HL-60/S4 treated with phorbol 12-myristate 13-acetate at 8.2 ng/mL for 4 days and 3 days (cell line): ENCODE data around the gene ZNF620.
"Not testable (repeated sequence)": the region's sequence is repeated elsewhere in the genome, so short reads cannot be mapped to it uniquely, and the experiment has no call there.

ENCODE experiments used
- in situ Hi-C: fragments of 300-500 bp; cut with MboI; formaldehyde crosslinking; loops from 2 replicates; pipeline ENCODE4 v1.15.0; 2022; ENCODE audit warnings: low sequenced_read_pairs

The ZNF620 gene

DNA sequence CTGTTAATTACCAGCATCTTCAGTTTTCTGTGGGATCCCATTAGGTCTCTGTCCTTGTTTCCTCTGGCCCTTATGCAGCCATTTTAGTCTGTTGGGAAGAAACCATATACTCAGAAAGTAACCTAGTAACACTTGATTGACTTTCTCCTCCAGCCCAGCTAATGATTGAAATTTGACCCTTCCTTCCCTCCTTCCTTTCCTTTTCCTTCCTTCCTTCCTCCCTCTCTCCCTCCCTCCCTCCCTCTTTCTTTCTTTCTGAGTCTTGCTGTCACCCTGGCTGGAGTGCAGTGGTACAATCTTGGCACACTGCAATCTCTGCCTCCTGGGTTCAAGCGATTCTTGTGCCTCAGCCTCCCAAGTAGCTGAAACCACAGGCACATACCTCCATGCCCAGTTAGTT lies 5.9 kb upstream of the ZNF620 start:
- in situ Hi-C loops: no loop called here

DNA sequence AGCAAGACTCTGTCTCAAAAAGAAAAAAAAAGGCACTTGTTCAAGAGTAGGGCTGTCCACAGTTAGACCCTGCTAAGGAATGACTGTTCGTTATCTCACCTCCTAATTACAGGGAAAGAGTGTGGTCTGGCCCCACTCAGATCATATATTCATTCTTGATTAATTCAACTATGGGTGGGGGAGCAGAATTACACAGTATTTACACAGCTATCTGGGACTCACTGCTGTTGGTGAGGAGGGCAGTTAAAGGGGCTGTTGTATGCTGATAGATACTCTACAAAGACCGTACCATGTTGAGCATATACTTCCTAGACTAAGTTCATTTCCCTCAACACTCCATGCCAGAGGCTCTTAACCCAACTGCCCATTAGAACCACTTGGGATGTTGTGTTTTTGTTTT lies 3.8 kb upstream of the ZNF620 start:
- in situ Hi-C loops: no loop called here

DNA sequence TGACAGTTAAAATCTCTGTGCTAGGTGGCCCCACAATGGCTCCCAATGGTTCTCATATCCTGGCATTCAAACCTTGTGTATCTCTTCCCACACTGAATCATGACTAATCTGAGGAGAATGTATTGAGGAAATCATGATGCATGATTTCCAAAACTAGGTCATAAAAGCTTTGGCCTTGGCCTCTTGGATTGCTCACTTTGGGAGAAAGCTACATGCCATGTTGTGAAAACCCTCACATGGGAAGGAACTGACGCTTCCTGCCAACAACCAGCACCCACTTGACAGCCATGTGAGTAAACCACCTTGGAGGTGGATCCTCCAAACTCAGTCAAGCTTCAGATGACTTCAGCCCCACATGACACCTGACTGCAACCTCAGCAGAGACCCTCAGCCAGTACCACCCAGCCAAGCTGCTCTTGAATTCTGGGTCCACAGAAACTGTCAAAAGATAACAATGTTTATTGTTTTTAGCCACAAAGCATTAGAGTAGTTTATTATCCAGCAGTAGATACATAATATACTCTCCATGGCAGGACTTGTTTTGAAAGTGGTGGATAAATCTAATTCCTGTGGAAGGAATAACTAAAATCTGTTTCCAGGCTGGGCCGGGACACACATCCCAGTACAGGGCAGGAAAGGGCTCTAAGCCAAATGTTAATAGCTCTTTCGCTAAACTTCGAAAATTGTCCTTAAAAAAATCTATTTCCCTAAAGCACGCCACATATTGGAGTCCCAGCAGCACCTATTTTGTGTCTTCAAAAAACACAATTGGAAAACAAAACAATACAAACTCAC lies 1.0 kb upstream of the ZNF620 start:
- in situ Hi-C loops: no loop called here

DNA sequence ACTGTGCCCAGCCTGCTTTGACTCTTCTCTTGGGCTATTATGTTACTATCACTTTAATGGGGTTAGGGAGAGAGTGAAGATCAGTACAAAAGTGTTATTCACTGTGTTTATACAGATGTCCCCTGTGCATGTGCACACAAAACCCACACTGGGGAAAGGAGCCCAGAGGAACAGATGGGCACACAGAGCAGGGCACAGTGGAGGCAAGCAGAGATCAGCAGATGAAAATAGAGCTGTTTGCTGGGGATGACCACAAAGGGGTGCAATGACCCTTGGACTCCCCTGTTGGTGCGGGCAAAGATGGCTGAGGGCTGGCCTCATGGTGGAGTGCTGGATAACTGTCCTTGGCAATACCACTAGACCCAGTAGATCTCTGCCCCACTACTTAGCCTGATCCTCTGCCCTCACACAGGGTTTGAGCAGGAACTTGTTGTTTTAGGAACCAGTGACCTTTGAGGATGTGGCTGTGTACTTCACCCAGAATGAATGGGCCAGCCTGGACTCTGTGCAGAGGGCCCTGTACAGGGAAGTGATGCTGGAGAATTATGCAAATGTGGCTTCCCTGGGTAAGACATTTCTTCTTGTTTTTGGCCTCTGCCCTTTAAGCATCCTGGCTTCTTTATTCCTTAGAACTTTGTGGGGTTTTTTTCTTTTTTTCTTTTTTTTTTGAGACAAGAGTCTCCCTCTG lies 5.3 kb downstream of the ZNF620 start:
- in situ Hi-C loops: no loop called here

DNA sequence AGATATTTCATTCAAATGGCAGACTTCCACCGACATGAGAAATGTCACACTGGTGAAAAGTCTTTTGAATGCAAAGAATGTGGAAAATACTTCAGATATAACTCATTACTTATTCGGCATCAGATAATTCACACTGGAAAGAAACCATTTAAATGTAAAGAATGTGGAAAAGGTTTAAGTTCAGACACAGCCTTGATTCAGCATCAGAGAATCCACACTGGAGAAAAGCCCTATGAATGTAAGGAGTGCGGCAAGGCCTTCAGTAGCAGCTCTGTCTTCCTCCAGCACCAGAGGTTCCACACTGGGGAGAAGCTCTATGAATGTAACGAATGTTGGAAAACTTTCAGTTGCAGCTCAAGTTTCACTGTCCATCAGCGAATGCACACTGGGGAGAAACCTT lies 10.4 kb downstream of the ZNF620 start:
- in situ Hi-C loops: no loop called here

DNA sequence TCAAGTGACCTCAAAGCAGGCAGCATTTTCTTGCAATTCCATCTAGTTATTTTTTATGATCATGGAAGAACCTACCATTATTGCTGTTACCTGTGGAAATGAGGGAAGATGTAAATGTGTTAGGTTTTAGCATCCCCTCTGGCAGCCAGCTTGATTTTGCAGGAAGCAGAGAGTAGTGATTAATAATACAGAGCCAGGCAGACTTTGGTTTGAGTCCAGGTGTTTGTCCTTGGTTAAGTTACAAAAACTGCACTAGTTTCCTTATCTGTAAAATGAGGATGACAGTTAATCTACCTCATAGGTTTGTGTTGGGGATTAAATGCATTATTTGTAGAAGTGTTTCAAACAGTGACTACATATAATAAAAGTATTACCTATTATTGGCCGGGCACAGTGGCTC lies 12.2 kb downstream of the ZNF620 start:
- in situ Hi-C loops: no loop called here

DNA sequence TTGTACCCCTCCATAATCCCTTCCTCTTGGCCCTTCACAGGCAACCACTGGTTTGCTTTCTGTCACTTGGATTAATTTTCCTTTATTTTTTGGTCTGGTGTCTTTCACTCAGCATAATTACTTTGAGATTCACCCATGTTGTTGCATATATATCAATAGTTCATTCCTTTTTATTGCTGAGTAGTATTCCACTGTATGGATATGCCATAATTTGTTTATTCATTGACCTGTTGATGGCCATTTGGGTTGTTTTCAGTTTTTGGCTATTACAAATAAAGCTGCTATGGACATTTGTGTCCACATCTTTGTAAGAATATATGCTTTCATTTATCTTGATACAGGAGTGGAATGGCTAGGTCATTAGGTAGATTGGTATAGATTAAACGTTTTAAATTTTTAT lies 13.0 kb downstream of the ZNF620 start:
- in situ Hi-C loops: no loop called here

DNA sequence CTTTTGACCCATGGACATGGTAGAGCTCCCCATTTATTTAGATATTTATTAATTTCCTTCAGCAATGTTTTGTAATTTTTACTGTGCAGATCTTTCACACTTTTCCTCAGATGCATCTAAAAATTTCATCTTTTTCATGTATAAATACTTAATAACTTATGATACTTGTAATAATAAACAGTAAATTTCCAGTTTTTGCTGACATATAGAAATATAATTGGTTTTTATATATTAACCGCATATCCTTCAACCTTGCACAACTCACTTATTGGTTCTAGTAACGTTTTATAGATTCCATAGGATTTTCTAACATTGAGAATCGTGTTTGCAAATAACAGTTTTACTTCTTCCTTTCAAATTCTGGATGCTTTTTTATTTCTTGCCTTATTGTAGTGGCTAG lies 15.4 kb downstream of the ZNF620 start:
- in situ Hi-C loops: no loop called here

DNA sequence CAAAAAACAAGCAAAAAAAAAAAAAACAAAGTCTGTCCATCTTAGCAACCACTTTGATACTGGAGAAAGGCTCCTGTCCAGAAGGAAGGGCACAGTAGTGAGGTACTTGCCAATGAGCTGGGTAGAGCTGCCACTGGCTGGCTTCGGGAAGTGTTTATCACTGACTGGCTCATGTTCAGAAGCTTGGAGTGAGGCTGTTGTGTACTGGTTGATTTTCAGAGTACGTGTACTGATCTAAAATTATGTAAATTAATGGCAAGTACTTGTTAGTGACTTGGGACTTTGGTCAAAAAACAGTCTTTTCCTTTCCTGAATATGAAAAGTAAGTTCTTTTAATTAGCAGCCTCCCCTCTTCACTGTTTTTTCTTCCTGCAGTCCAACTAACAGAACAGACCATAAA lies 17.9 kb downstream of the ZNF620 start:
- in situ Hi-C loops: no loop called here

DNA sequence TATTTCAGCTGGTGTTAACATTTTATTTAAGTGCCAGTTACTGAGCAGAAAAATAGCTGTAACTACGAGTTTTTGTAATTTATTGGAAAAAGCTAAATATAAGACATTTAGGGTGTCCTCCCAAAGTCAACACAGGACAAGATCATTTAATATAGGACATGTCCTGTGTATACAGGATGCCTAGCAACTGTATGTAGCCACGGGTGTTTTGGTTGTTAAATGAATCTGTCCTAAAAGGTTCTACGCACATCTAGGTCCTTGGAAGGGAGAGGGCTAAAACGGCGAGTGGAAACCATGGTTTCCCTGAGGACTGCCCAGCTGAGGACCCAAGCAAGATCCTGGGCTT lies 18.4 kb downstream of the ZNF620 start:
- in situ Hi-C loops: no loop called here

DNA sequence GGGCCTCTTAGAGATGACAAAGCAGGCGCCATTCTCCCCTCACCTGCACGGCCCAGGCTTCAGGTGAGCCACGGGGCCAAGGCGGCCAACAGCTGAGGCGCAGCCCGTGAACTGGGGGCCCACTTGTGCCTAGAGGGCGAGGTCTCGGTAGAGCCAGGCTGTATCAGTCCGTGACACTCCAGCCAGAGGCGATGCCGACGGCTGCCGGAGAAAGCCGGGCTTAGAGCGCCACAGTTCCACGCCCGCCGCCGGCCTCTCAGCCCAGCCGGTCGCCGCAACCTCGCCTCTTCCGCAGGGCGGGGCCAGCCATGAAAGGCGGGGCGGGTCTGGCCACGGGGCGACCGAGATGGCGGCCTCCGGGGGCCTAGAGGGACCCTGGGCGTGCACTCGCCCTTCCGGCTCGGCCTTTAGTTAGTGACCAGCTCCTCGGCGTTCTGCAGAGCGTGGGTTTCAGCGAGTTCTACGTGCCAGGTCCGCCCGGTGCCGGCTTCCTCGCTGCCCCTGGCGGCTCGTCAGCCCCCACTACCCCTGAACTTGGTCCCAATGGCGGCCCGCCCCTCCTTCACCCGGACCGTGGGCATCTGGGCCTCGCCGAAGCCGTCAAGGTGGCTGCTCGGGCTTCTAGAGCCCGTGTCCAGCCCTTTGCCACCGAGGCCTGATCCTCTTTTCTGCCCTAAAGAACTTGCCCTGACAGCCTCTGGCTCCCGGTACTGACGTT lies 18.9 kb downstream of the ZNF620 start, which contains the start of gene ZNF621:
ZNF621 (plus strand) TSS at position 393 of the 718 bp plus-strand sequence. CDS start 881 bp downstream, outside the sequence.
- in situ Hi-C loops: no loop called here

DNA sequence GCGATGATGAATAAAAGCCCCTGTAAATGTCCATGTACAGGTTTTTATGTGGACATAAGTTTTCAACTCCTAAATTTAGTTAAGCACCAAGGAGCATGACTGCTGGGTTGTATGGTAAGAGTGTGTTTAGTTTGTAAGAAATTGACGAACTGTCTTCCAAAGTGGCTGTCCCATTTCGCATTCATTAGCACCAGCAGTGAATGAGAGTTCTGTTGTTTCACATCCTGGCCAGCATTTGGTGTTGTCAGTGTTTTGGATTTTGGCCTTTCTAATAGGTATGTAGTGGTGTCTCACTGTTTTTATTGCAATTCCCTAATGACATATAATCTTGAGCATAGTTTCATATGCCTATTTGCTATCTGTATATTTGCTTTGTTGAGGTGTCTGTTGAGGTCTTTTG lies 22.6 kb downstream of the ZNF620 start:
- in situ Hi-C loops: no loop called here

DNA sequence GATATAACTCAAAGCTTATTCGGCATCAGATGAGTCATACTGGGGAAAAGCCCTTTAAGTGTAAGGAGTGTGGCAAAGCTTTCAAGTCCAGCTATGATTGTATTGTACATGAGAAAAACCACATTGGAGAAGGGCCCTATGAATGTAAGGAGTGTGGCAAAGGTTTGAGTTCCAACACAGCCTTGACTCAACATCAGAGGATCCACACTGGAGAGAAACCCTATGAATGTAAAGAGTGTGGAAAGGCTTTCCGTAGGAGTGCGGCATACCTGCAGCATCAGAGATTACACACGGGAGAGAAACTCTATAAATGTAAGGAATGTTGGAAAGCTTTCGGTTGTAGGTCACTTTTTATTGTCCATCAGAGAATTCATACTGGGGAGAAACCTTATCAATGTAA lies 26.4 kb downstream of the ZNF620 start:
- in situ Hi-C loops: no loop called here

DNA sequence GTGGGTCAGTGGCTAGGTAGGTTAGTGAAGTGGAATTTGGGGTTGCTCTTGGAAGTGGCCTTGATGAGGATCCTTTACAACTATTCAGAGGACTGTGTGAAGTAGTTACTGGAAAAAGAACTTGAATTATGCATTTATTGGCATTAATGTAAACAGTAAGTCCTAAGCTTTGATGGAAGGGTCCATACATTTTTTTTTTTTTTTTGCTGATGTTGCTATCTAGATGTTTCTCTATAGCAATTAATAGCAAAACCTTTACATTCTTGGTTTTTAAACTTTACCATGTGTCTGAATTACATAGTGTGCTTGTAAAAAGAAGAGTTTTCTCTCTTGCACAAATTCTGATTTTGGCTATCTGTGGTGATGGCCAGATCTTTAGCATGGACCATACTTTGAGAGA lies 28.4 kb downstream of the ZNF620 start:
- in situ Hi-C loops: no loop called here

DNA sequence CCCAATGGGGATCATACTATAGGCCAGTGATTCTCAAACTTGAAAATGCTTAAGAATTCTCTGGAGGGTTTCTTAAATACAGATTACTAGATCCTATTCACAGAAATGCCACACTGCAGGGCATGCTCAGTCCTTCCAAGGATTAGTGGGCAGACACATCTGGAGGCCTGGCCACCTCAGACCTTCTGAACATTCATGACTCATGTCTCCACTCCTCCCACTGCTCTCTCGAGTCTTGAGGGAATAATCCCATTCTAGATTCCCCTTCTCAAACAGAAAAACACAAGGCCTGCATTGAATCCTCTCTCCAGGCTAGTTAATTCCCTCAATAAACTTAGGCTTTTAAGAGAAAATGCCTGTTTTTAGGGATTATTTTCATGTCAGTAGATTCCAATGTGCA lies 41.0 kb downstream of the ZNF620 start:
- in situ Hi-C loops: no loop called here

DNA sequence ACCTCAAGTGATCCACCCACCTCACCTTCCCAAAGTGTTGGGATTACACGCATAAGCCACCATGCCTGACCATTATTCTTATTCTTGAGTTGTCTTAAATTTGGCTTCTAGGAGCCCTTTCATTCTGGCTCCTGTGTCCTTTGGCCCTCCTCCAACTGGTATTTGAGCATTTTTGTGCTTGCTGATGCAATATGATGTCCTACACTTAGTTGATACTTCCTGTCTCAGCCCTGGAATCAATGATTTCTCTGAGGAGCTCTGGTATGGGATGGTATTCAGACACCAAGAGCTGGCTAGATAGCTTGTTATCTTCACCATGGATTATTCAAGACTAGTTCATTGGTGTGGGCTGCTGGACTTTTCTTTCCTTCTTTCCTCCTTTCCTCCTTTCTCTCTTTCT lies 44.3 kb downstream of the ZNF620 start:
- in situ Hi-C loops: no loop called here

DNA sequence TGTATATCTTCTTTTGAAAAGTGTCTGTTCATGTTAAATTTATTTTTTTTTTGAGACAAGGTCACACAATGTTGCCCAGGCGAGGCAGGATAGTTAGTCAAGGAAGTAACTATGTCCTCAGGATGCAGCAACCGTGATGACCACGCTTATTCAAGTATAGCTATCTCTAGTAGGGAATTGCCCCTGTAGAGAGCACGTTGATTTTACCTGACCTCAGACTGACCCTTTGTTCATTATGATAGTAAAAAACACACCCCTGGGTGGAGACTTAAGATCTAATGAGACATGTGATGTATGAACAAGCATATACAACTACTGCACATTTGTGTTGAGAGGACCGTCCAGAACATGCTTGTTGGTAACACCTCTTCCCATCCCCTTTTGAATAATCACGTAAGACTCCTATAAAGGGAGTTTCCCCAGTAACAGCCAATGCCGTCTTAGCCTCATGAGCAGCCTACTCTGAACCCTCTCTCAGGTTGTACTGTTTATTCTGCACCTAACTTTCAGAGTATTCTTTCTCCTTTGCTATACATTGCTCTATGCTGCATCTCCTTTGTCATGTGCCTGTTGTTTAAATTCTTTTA lies 51.8 kb downstream of the ZNF620 start:
- in situ Hi-C loops: no loop called here

DNA sequence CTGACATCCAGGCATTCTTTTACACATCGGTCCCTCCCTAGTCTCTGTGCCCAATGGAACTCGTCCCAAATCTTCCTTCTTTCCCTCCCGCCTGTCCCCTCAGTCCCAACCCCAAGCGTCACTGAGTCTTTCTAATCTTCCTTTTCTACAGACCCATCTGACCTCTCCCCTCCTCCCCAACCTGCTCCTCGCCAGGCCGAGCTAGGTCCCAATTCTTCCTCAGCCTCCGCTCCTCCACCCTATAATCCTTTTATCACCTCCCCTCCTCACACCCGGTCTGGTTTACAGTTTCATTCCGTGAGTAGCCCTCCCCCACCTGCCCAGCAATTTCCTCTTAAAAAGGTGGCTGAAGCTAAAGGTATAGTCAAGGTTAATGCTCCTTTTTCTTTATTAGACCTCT lies 56.6 kb downstream of the ZNF620 start:
- in situ Hi-C loops: not testable (repeated sequence)

DNA sequence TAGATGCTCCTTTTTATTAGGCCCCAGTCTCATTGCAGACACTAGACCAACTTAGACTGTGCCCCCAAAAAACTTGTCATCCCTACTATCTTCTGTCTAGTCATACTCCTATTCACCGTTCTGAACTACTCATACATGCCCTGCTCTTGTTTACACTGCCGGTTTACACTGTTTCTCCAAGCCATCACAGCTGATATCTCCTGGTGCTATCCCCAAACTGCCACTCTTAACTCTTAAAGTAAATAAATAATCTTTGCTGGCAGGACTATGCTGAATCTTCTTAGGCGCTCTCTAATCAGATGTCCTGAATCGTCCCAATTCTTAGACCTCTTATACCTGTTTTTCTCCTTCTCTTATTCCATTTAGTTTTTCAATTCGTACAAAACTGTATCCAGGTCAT lies 59.8 kb downstream of the ZNF620 start:
- in situ Hi-C loops: not testable (repeated sequence)

DNA sequence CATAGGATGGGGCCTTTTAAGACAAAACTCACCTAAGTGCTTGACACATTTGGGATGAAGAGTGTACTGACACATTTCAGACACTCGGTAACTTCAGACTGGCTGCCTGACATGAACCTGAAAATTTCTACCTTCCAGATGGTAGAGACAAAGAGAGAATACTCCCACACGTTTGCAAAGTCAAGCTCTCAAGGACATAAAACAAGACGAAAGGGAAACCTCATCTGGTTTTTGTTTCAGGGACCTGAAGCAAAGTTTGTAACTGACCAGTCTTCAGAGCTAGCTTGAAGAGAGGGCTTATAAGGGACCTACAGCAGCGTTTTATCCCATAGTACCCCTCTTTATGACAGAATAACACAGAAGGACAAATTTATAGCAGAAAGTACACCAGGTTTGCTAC lies 60.9 kb downstream of the ZNF620 start:
- in situ Hi-C loops: no loop called here
